Measurements from ENCODE around the gene RNF220. TPM values are rescaled to one million over a fixed set of nuclear protein-coding genes. Genes with fewer than 3 reads are reported as not detected.

The RNF220 gene
- total RNA-seq, 2 donors from 2014 or later = 53.3 to 62.0 TPM

- intact Hi-C loops (cut with DNase I) = no loop called here
- Histone ChIP-seq H3K36me3 (no peaks in the 10 kb centered on the region), H3K9ac (ENCODE audit: low read depth in 2 of 2, low read length in 2 of 2) (no peak overlapping the region), H3K4me3 (no peak overlapping the region), H3K4me1 (no peaks in the 10 kb centered on the region), H3K9me3 (no peaks in the 10 kb centered on the region), H3K27ac (no peak overlapping the region), H3K27me3 (peaks cover 8% of the 10 kb centered on the region)
- TF ChIP-seq CTCF (IDR thresholded peaks at IDR 0.05) = no peak
- DNase-seq = no peak
These were observed 216.8 kb downstream of the RNF220 start for GRCh38 chr1:44621841-44622286.

- Histone ChIP-seq H3K4me3 (no peak overlapping the region), H3K36me3 (no peaks in the 10 kb centered on the region), H3K9me3 (no peaks in the 10 kb centered on the region), H3K27me3 (no peaks in the 10 kb centered on the region), H3K27ac (no peak overlapping the region), H3K4me1 (no peaks in the 10 kb centered on the region), H3K9ac (ENCODE audit: low read depth in 2 of 2, low read length in 2 of 2) (no peak overlapping the region)
- no peak for TF ChIP-seq CTCF (IDR thresholded peaks at IDR 0.05)
- intact Hi-C loops (cut with DNase I) = no loop called here
- no peak for DNase-seq
These were observed 219.3 kb downstream of the RNF220 start for GRCh38 chr1:44624268-44624901.

- TF ChIP-seq CTCF (IDR thresholded peaks at IDR 0.05) = no peak
- no peak overlapping the region for H3K27ac ChIP-seq
- no peak for DNase-seq
- no peaks in the 10 kb centered on the region for H3K27me3 ChIP-seq
- intact Hi-C loops (cut with DNase I) = no loop called here
- H3K36me3 ChIP-seq = no peaks in the 10 kb centered on the region
- H3K4me1 ChIP-seq = no peaks in the 10 kb centered on the region
- no peak overlapping the region for H3K4me3 ChIP-seq
- H3K9ac ChIP-seq (ENCODE audit: low read depth in 2 of 2, low read length in 2 of 2) = no peak overlapping the region
- no peaks in the 10 kb centered on the region for H3K9me3 ChIP-seq
These were observed 220.3 kb downstream of the RNF220 start for GRCh38 chr1:44625348-44625747.

- H3K9ac ChIP-seq (ENCODE audit: low read depth in 2 of 2, low read length in 2 of 2) = no peak overlapping the region
- intact Hi-C loops (cut with DNase I) = no loop called here
- no peak for DNase-seq
- no peak overlapping the region for H3K4me3 ChIP-seq
- H3K4me1 ChIP-seq = peaks cover 10% of the 10 kb centered on the region
- TF ChIP-seq CTCF (IDR thresholded peaks at IDR 0.05) = no peak
- H3K36me3 ChIP-seq = no peaks in the 10 kb centered on the region
- H3K27me3 ChIP-seq = no peaks in the 10 kb centered on the region
- H3K27ac ChIP-seq = no peak overlapping the region
- H3K9me3 ChIP-seq = no peaks in the 10 kb centered on the region
These were observed 224.1 kb downstream of the RNF220 start for GRCh38 chr1:44628962-44629756.

- no peak for TF ChIP-seq CTCF (IDR thresholded peaks at IDR 0.05)
- H3K9me3 ChIP-seq = no peaks in the 10 kb centered on the region
- DNase-seq = no peak
- intact Hi-C loops (cut with DNase I) = no loop called here
- H3K36me3 ChIP-seq = no peaks in the 10 kb centered on the region
- H3K27ac ChIP-seq = no peak overlapping the region
- no peak overlapping the region for H3K9ac ChIP-seq (ENCODE audit: low read depth in 2 of 2, low read length in 2 of 2)
- H3K4me1 ChIP-seq = peaks cover 10% of the 10 kb centered on the region
- no peak overlapping the region for H3K4me3 ChIP-seq
- no peaks in the 10 kb centered on the region for H3K27me3 ChIP-seq
These were observed 225.1 kb downstream of the RNF220 start for GRCh38 chr1:44630116-44630515.

All from colonic mucosa (tissue), 4 donors.